ENCODE measurements around the gene SND1. TPM values are rescaled to one million over a fixed set of nuclear protein-coding genes. Genes with fewer than 3 reads are reported as not detected.

Gene SND1
- total RNA-seq, 4 donors from 2014 or later = 70.8 to 141 (median 85.7) TPM

DNA sequence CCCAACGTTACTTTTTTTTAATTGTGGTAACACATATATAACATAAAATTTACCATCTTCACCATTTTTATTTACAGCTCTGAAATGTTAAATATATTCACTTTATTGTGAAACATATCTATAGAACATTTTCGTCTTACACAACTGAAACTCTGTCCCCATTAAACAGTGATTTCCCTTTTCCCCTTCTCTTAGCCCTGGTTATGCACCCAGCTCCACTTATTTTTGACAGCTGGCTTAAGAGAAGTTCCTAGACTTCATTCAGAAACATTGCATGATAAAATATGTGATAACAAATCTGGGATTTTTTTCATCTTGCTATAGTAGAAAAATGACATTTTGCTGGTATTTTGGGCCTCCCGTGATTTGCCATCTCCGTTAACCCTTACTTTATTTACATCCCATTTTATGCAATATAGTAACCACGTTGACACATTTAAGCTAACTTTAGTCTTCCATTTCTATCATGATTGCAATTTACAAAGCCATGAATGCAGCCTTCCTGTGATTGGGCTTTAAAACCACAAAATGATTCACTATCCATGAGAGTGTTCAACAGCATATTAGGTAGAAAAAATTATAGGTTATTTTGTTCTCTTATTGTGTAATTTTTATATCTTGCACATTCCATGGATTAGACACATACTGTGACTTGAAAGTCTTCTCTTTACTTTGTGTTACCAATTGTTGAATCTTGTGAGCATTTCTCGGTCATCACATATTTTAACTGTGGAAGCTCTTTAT is 139.6 kb downstream of the SND1 start:
- H3K4me1 ChIP-seq = peaks cover 0 to 39% (median 7%) of the 10 kb centered on the region in 4 donors
- H3K36me3 ChIP-seq = no peaks in the 10 kb centered on the region
- no peaks in the 10 kb centered on the region for H3K27me3 ChIP-seq
- no peak for DNase-seq (ENCODE audit: low spot score in 2 of 2)
- 76 to 81% methylated on average over 6 of the region's 6 CpGs for WGBS, 2 donors
- TF ChIP-seq, protein P1, sequence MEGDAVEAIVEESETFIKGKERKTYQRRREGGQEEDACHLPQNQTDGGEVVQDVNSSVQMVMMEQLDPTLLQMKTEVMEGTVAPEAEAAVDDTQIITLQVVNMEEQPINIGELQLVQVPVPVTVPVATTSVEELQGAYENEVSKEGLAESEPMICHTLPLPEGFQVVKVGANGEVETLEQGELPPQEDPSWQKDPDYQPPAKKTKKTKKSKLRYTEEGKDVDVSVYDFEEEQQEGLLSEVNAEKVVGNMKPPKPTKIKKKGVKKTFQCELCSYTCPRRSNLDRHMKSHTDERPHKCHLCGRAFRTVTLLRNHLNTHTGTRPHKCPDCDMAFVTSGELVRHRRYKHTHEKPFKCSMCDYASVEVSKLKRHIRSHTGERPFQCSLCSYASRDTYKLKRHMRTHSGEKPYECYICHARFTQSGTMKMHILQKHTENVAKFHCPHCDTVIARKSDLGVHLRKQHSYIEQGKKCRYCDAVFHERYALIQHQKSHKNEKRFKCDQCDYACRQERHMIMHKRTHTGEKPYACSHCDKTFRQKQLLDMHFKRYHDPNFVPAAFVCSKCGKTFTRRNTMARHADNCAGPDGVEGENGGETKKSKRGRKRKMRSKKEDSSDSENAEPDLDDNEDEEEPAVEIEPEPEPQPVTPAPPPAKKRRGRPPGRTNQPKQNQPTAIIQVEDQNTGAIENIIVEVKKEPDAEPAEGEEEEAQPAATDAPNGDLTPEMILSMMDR (IDR thresholded peaks at IDR 0.05) = no peak
- TF ChIP-seq EP300 (IDR thresholded peaks at IDR 0.05) (no peak), POLR2A (IDR thresholded peaks at IDR 0.05) (no peak)
- H3K27ac ChIP-seq = no peak overlapping the region
- H3K4me3 ChIP-seq = no peak overlapping the region
- H3K9me3 ChIP-seq = no peaks in the 10 kb centered on the region

DNA sequence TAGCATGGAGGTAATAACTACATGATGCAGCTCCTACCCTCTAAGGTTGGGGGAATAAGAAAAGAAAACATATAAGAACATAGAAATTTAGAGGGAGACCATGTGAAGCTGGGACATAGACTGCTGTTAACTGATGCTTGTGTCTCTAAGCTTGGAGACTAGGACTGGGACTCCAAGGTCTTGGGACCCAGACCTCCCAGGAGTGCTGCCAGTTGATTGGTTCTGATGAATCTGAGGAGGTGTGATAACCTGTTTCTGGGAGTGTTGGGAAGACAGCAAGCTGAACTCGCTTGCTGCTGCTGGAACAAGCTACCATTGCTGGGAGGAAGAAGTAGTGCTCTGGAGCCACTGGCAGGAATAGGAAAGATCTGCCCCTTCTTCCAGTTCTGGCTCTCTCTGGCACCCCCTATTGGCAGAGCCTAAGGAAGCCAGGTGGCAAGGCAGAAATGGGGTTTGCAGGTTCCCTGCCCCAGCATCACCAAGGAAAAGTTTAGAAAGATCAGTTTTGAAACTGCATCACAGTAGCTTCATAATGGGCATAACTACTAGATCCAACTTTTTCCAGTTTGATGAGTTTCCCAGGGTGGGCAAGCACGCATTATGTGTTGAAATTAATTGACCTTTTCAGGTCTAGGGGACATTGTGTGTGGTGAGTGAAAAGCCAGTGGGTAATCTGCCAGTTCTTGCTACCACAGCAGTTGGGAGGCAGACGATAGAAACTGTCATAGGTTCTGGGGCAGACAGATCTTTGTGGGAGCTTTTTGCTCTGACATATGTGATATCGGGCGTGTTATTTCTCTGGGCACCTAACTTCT is 140.7 kb downstream of the SND1 start:
- Histone ChIP-seq H3K36me3 (no peaks in the 10 kb centered on the region), H3K4me1 (peaks cover 0 to 37% (median 10%) of the 10 kb centered on the region in 4 donors)
- WGBS, 2 donors = 95 to 99% methylated on average over 5 of the region's 5 CpGs

GRCh38 chr7:127793582-127793981 is 141.6 kb downstream of the SND1 start:
- H3K27me3 ChIP-seq = no peaks in the 10 kb centered on the region
- H3K36me3 ChIP-seq = no peaks in the 10 kb centered on the region
- DNase-seq (ENCODE audit: low spot score in 2 of 2) = no peak
- H3K27ac ChIP-seq = no peak overlapping the region
- WGBS, 2 donors = 84 to 90% methylated on average over 4 of the region's 4 CpGs
- no peaks in the 10 kb centered on the region for H3K9me3 ChIP-seq
- H3K4me3 ChIP-seq = no peak overlapping the region
- H3K4me1 ChIP-seq = peaks cover 0 to 39% (median 16%) of the 10 kb centered on the region in 4 donors
- TF ChIP-seq, protein P1 (IDR thresholded peaks at IDR 0.05) = no peak
- TF ChIP-seq EP300 (IDR thresholded peaks at IDR 0.05) (no peak), POLR2A (IDR thresholded peaks at IDR 0.05) (no peak)

More for the DNA sequence above, 140.7 kb downstream of the SND1 start:
- no peak for DNase-seq (ENCODE audit: low spot score in 2 of 2)
- Histone ChIP-seq H3K27ac (no peak overlapping the region), H3K4me3 (no peak overlapping the region), H3K9me3 (no peaks in the 10 kb centered on the region), H3K27me3 (no peaks in the 10 kb centered on the region)
- TF ChIP-seq EP300 (IDR thresholded peaks at IDR 0.05) = no peak
- TF ChIP-seq POLR2A (IDR thresholded peaks at IDR 0.05) = no peak
- TF ChIP-seq, protein P1 (IDR thresholded peaks at IDR 0.05) = peak in 1 of 5 experiments; percentile 32

- TF ChIP-seq, protein P1 (IDR thresholded peaks at IDR 0.05) = no peak
- TF ChIP-seq POLR2A (IDR thresholded peaks at IDR 0.05) (no peak), EP300 (IDR thresholded peaks at IDR 0.05) (no peak)
- Histone ChIP-seq H3K27me3 (no peaks in the 10 kb centered on the region), H3K4me3 (no peak overlapping the region), H3K27ac (peak overlapping the region in 1 of 4 donors; percentile 9), H3K36me3 (no peaks in the 10 kb centered on the region), H3K4me1 (peaks cover 0 to 42% (median 19%) of the 10 kb centered on the region in 4 donors), H3K9me3 (no peaks in the 10 kb centered on the region)
- no peak for DNase-seq (ENCODE audit: low spot score in 2 of 2)
- 29 to 35% methylated on average over 1 of the region's 1 CpG for WGBS, 2 donors
Measured at GRCh38 chr7:127794136-127794535, 142.1 kb downstream of the SND1 start.

DNA sequence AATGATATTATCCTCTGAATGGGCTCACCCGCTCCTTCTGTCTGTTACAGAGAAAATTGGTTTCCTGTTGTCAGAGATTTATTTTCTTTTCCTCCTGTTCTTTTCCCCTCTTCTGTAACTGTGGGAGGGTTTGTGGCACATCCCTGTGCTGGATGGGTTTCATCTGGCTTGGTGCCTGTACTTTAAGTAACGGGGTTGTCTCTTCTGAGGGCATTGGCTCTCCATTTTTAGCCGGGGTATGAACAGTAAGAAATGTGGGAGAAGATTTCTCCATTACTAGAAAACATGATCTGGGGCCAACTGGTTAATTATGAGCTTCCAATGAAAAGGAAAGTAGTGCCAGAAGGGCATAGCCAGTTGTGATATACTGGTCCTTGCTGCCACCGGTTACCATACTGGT is 142.6 kb downstream of the SND1 start:
- H3K4me3 ChIP-seq = no peak overlapping the region
- H3K27me3 ChIP-seq = no peaks in the 10 kb centered on the region
- H3K36me3 ChIP-seq = no peaks in the 10 kb centered on the region
- DNase-seq (ENCODE audit: low spot score in 2 of 2) = no peak
- H3K4me1 ChIP-seq = peaks cover 0 to 42% (median 21%) of the 10 kb centered on the region in 4 donors
- 47 to 60% methylated on average over 4 of the region's 4 CpGs for WGBS, 2 donors
- H3K27ac ChIP-seq = peak overlapping the region in 1 of 4 donors; percentile 9
- no peak for TF ChIP-seq POLR2A (IDR thresholded peaks at IDR 0.05)
- TF ChIP-seq EP300 (IDR thresholded peaks at IDR 0.05) = no peak
- TF ChIP-seq, protein P1 (IDR thresholded peaks at IDR 0.05) = no peak
- no peaks in the 10 kb centered on the region for H3K9me3 ChIP-seq
